ENCODE data around the gene NOC4L. TPM values are rescaled to one million over a fixed set of nuclear protein-coding genes. Genes with fewer than 3 reads are reported as not detected.

Gene NOC4L
- total RNA-seq, 1 donor from 2014 or later, result 5.0 TPM

GRCh38 chr12:132197581-132198354, 53.5 kb downstream of the NOC4L start:
- peak; percentile 86 for DNase-seq

- no peak for DNase-seq
These were observed 54.8 kb downstream of the NOC4L start for GRCh38 chr12:132199101-132199500.

- no peak for DNase-seq
These were observed 55.5 kb downstream of the NOC4L start for GRCh38 chr12:132199526-132200319.

GRCh38 chr12:132200800-132201199, 56.5 kb downstream of the NOC4L start:
- no peak for DNase-seq

GRCh38 chr12:132201391-132202120, 57.3 kb downstream of the NOC4L start:
- no peak for DNase-seq

Small RNA genes within 50 kb of the gene (small RNA-seq; reads per million reads assigned to genes)
- not detected for gene AC138466.3 (ENCODE audit: low replicate concordance)

Other genes with a start within 250 kb of the NOC4L start
- 15.6 TPM for gene ULK1, start 249.8 kb upstream of the NOC4L start, total RNA-seq
- 10.1 TPM for gene PUS1, start 215.2 kb upstream of the NOC4L start, total RNA-seq
- gene EP400, start 194.5 kb upstream of the NOC4L start, total RNA-seq, result 20.3 TPM
- 6.9 TPM for gene DDX51, start 138 bp upstream of the NOC4L start, total RNA-seq
- 0.92 TPM for gene GALNT9, start 185.1 kb downstream of the NOC4L start, total RNA-seq